ENCODE data around the gene SMPX. TPM values are rescaled to one million over a fixed set of nuclear protein-coding genes. Genes with fewer than 3 reads are reported as not detected.

Gene SMPX
- total RNA-seq, 2 experiments from 2014 or later, result not detected

GRCh38 chrX:21734175-21734574 is 23.7 kb downstream of the SMPX start:
- intact Hi-C loops (cut with micrococcal nuclease; ENCODE audit: unreplicated experiment), result no loop called here
- no peak overlapping the region for H3K4me2 ChIP-seq (ENCODE audit: low read length)
- ChIA-PET CTCF (ENCODE audit: unreplicated experiment) (no interaction called here), POLR2A (no interaction called here)
- H3K9me2 ChIP-seq (ENCODE audit: insufficient read depth, low read length), result no peaks in the 10 kb centered on the region
- no peak overlapping the region for H3K27ac ChIP-seq (ENCODE audit: low read depth, low read length, poor library complexity, severe bottlenecking)
- H2AFZ ChIP-seq (ENCODE audit: low read length), result no peak overlapping the region
- TF ChIP-seq EZH2phosphoT487 (IDR thresholded peaks at IDR 0.05; ENCODE audit: borderline replicate concordance, low read depth, low read length) (no peak), CTCF (conservative IDR thresholded peaks at IDR 0.05; ENCODE audit: low read length) (no peak)
- no peak overlapping the region for H3K4me3 ChIP-seq (ENCODE audit: low read depth, low read length, poor library complexity, severe bottlenecking)
- no peaks in the 10 kb centered on the region for H3K9me3 ChIP-seq (ENCODE audit: low read length)
- no peaks in the 10 kb centered on the region for H3K79me2 ChIP-seq (ENCODE audit: insufficient read depth, low read depth, low read length)
- H3K4me1 ChIP-seq (ENCODE audit: insufficient read depth, low read length, poor library complexity, severe bottlenecking), result no peaks in the 10 kb centered on the region
- no peak for DNase-seq (ENCODE audit: low spot score)
- no peaks in the 10 kb centered on the region for H3K36me3 ChIP-seq (ENCODE audit: insufficient read depth, low read length)
- H4K20me1 ChIP-seq (ENCODE audit: insufficient read depth, low read length), result no peaks in the 10 kb centered on the region
- no TSS peak for BruUV-seq (replicated peaks)

- Histone ChIP-seq H3K9me3 (ENCODE audit: low read length) (no peaks in the 10 kb centered on the region), H2AFZ (ENCODE audit: low read length) (no peak overlapping the region), H3K36me3 (ENCODE audit: insufficient read depth, low read length) (no peaks in the 10 kb centered on the region), H3K4me2 (ENCODE audit: low read length) (no peak overlapping the region), H3K4me3 (ENCODE audit: low read depth, low read length, poor library complexity, severe bottlenecking) (no peak overlapping the region), H3K79me2 (ENCODE audit: insufficient read depth, low read depth, low read length) (no peaks in the 10 kb centered on the region), H3K4me1 (ENCODE audit: insufficient read depth, low read length, poor library complexity, severe bottlenecking) (no peaks in the 10 kb centered on the region), H3K27ac (ENCODE audit: low read depth, low read length, poor library complexity, severe bottlenecking) (no peak overlapping the region), H4K20me1 (ENCODE audit: insufficient read depth, low read length) (no peaks in the 10 kb centered on the region), H3K9me2 (ENCODE audit: insufficient read depth, low read length) (no peaks in the 10 kb centered on the region)
- CTCF ChIA-PET (ENCODE audit: unreplicated experiment), result no interaction called here
- no peak for DNase-seq (ENCODE audit: low spot score)
- intact Hi-C loops (cut with micrococcal nuclease; ENCODE audit: unreplicated experiment), result no loop called here
- no TSS peak for BruUV-seq (replicated peaks)
- POLR2A ChIA-PET, result no interaction called here
- no peak for TF ChIP-seq CTCF (conservative IDR thresholded peaks at IDR 0.05; ENCODE audit: low read length)
- TF ChIP-seq EZH2phosphoT487 (IDR thresholded peaks at IDR 0.05; ENCODE audit: borderline replicate concordance, low read depth, low read length), result no peak
Measured at GRCh38 chrX:21733705-21734104, 24.2 kb downstream of the SMPX start.

- H2AFZ ChIP-seq (ENCODE audit: low read length), result no peak overlapping the region
- H3K9me2 ChIP-seq (ENCODE audit: insufficient read depth, low read length), result no peaks in the 10 kb centered on the region
- H3K4me1 ChIP-seq (ENCODE audit: insufficient read depth, low read length, poor library complexity, severe bottlenecking), result no peaks in the 10 kb centered on the region
- H3K27ac ChIP-seq (ENCODE audit: low read depth, low read length, poor library complexity, severe bottlenecking), result no peak overlapping the region
- no peak overlapping the region for H3K4me2 ChIP-seq (ENCODE audit: low read length)
- CTCF ChIA-PET (ENCODE audit: unreplicated experiment), result no interaction called here
- TF ChIP-seq EZH2phosphoT487 (IDR thresholded peaks at IDR 0.05; ENCODE audit: borderline replicate concordance, low read depth, low read length) (no peak), CTCF (conservative IDR thresholded peaks at IDR 0.05; ENCODE audit: low read length) (no peak)
- no peaks in the 10 kb centered on the region for H3K36me3 ChIP-seq (ENCODE audit: insufficient read depth, low read length)
- no TSS peak for BruUV-seq (replicated peaks)
- no peak for DNase-seq (ENCODE audit: low spot score)
- H4K20me1 ChIP-seq (ENCODE audit: insufficient read depth, low read length), result no peaks in the 10 kb centered on the region
- POLR2A ChIA-PET, result no interaction called here
- no peaks in the 10 kb centered on the region for H3K9me3 ChIP-seq (ENCODE audit: low read length)
- H3K79me2 ChIP-seq (ENCODE audit: insufficient read depth, low read depth, low read length), result no peaks in the 10 kb centered on the region
- intact Hi-C loops (cut with micrococcal nuclease; ENCODE audit: unreplicated experiment), result no loop called here
- no peak overlapping the region for H3K4me3 ChIP-seq (ENCODE audit: low read depth, low read length, poor library complexity, severe bottlenecking)
Measured at GRCh38 chrX:21730026-21730425, 27.9 kb downstream of the SMPX start.
